Erythroblast (primary cell): Measurements from ENCODE around the gene DRAP1.
"Not testable (repeated sequence)": the region's sequence is repeated elsewhere in the genome, so short reads cannot be mapped to it uniquely, and the experiment has no call there.

Experiments used
- GATA1 ChIP-seq: IDR thresholded peaks from 2 replicates; pipeline ENCODE4 v1.6.1; 2011; ENCODE audit warnings: low read depth, mild to moderate bottlenecking, control low read depth, low read length, moderate library complexity
- POLR2A ChIP-seq: IDR thresholded peaks from 2 replicates; pipeline ENCODE4 v1.6.1; 2011; ENCODE audit warnings: mild to moderate bottlenecking, low read length

- TF ChIP-seq POLR2A, GATA1: not testable (repeated sequence)
These were observed 27.1 kb upstream of the DRAP1 start for GRCh38 chr11:65892137-65892540.
